Endothelial cell of umbilical vein (primary cell): Measurements from ENCODE around the gene BICRA. TPM values are rescaled to one million over a fixed set of nuclear protein-coding genes. Genes with fewer than 3 reads are reported as not detected.
A peak's percentile ranks its signal among the peaks of the same experiment; 100 is the strongest.

Source experiments
- BruUV-seq: library from RNA; stranded (reverse); fragments of 400-500 nt; replicated peaks from 2 replicates; lab custom pipeline; 2021; lab: Mats Ljungman, UMichigan
- CTCF ChIA-PET: fragments of 300-600, 350-600 bp; sonication (Branson Sonifier 250); formaldehyde crosslinking; loops from one replicate; lab custom pipeline; 2021; ENCODE audit warnings: antibody characterized with exemption, inconsistent platforms; lab: Charles Lee
- POLR2A ChIA-PET: fragments of 300-600, 350-600 bp; sonication (Branson Sonifier 250); formaldehyde crosslinking; loops from one replicate; lab custom pipeline; 2021; ENCODE audit warnings: antibody characterized with exemption, inconsistent platforms; lab: Charles Lee
- DNase-seq: peaks from one replicate; pipeline ENCODE4 v3.0.0-alpha.2; 2011; ENCODE audit warnings: low read depth, low spot score
- FAIRE-seq: peaks from 2 replicates; lab custom pipeline; 2011; peaks lifted over from hg19 to GRCh38; lab: Jason Lieb, UNC
- H2AFZ ChIP-seq: 2 replicates; pipeline ENCODE4 v1.6.0; 2012; ENCODE audit warnings: low read depth, low read length, control low read depth, inconsistent platforms
- H3K27ac ChIP-seq: 2 replicates; pipeline ENCODE4 v1.5.1; 2011; ENCODE audit warnings: low read depth, mild to moderate bottlenecking, control low read depth, low read length, moderate library complexity; ENCODE audit not compliant: insufficient read depth
- H3K27me3 ChIP-seq, 2 experiments: 2 replicates each; pipeline versions ENCODE4 v1.6.0 to v1.6.1; 2011; ENCODE audit warnings: low read length in 2 of 2, mixed read lengths in 1 of 2; ENCODE audit not compliant: control insufficient read depth in 2 of 2, insufficient read depth in 2 of 2
- H3K36me3 ChIP-seq, 2 experiments: 2 replicates in 1 of 2; 3 replicates in 1 of 2; pipeline ENCODE4 v1.5.1; 2011; ENCODE audit warnings: low read length in 2 of 2, mild to moderate bottlenecking in 1 of 2, moderate library complexity in 1 of 2; ENCODE audit not compliant: control insufficient read depth in 2 of 2, insufficient read depth in 2 of 2; ENCODE audit errors: extremely low read depth in 1 of 2
- H3K4me1 ChIP-seq: 3 replicates; pipeline ENCODE4 v1.5.1; 2011; ENCODE audit warnings: mild to moderate bottlenecking, low read length; ENCODE audit not compliant: control insufficient read depth, insufficient read depth; ENCODE audit errors: extremely low read depth
- H3K4me2 ChIP-seq: 2 replicates; pipeline ENCODE4 v1.6.1; 2011; ENCODE audit warnings: low read length, control low read depth, mixed read lengths; ENCODE audit not compliant: insufficient read depth
- H3K4me3 ChIP-seq, 3 experiments: fragments of 200-600 bp in 1 of 3; sonication (generic), shearing (Covaris generic) in 1 of 3; replicated peaks in 1 of 3; 2 replicates each; pipeline ENCODE4 v1.5.1; 2011 to 2016; ENCODE audit warnings: control low read depth in 3 of 3, low read length in 3 of 3, mild to moderate bottlenecking in 2 of 3, inconsistent platforms in 1 of 3, low read depth in 1 of 3, moderate library complexity in 1 of 3; ENCODE audit not compliant: insufficient read depth in 1 of 3
- H3K79me2 ChIP-seq: 2 replicates; pipeline ENCODE4 v1.6.0; 2012; ENCODE audit warnings: low read length, inconsistent platforms; ENCODE audit not compliant: control insufficient read depth, insufficient read depth
- H3K9ac ChIP-seq: replicated peaks from 2 replicates; pipeline ENCODE3; 2011; ENCODE audit warnings: low read length, control low read depth; ENCODE audit not compliant: insufficient read depth; ENCODE audit errors: extremely low read depth
- H3K9me1 ChIP-seq: replicated peaks from 3 replicates; pipeline ENCODE4 v1.6.0; 2011; ENCODE audit warnings: mild to moderate bottlenecking, low read length; ENCODE audit not compliant: control insufficient read depth, insufficient read depth; ENCODE audit errors: extremely low read depth
- H3K9me3 ChIP-seq: replicated peaks from 2 replicates; pipeline ENCODE4 v1.5.1; 2012; ENCODE audit warnings: low read length, inconsistent platforms; ENCODE audit not compliant: control insufficient read depth, insufficient read depth
- H4K20me1 ChIP-seq: replicated peaks from 2 replicates; pipeline ENCODE3; 2011; ENCODE audit warnings: mild to moderate bottlenecking, low read length; ENCODE audit not compliant: control insufficient read depth, insufficient read depth; ENCODE audit errors: extremely low read depth
- EZH2 ChIP-seq: IDR thresholded peaks from 2 replicates; pipeline ENCODE4 v1.6.1; 2012; ENCODE audit warnings: borderline replicate concordance, low read depth, mild to moderate bottlenecking, moderate library complexity, low read length, inconsistent platforms; ENCODE audit not compliant: severe bottlenecking
- FOS ChIP-seq: IDR thresholded peaks from 2 replicates; pipeline ENCODE4 v1.6.1; 2011; ENCODE audit warnings: mild to moderate bottlenecking, low read length, moderate library complexity, borderline replicate concordance; ENCODE audit not compliant: insufficient read depth
- GATA2 ChIP-seq: IDR thresholded peaks from 2 replicates; pipeline ENCODE4 v1.7.0; 2011; ENCODE audit warnings: low read depth, mild to moderate bottlenecking, moderate library complexity, mixed read lengths, low read length; ENCODE audit not compliant: insufficient read length, insufficient read depth
- JUN ChIP-seq: IDR thresholded peaks from 2 replicates; pipeline ENCODE4 v1.6.1; 2011; ENCODE audit warnings: borderline replicate concordance, low read depth; ENCODE audit not compliant: insufficient read length, insufficient read depth
- MYC ChIP-seq: IDR thresholded peaks from one replicate; pipeline ENCODE4 v1.6.1; 2011; ENCODE audit warnings: mild to moderate bottlenecking, low read depth, low read length
- POLR2A ChIP-seq: IDR thresholded peaks from 2 replicates; pipeline ENCODE4 v1.6.1; 2012; ENCODE audit warnings: low read depth, mild to moderate bottlenecking, control low read depth, low read length
- POLR2AphosphoS5 ChIP-seq: IDR thresholded peaks from 2 replicates; pipeline ENCODE4 v1.6.1; 2012; ENCODE audit warnings: low read depth, mild to moderate bottlenecking, control low read depth, low read length, moderate library complexity; ENCODE audit not compliant: insufficient read depth
- dilution Hi-C: fragments of 300-500 bp; cut with MboI; formaldehyde crosslinking; loops from one replicate; pipeline ENCODE4 v1.15.0; 2019; ENCODE audit warnings: low sequenced_read_pairs; ENCODE audit not compliant: extremely low pct_ligation_motif_present
- intact Hi-C: fragments of 100-400 bp; cut with micrococcal nuclease; formaldehyde crosslinking; loops from one replicate; pipeline ENCODE4 v1.10.0; 2022
- polyA plus RNA-seq, 4 experiments: library from polyadenylated mRNA; depleted of rRNA in 3 of 4; stranded (reverse) in 3 of 4; unstranded in 1 of 4; fragments of >200 nt; gene quantifications; 2 replicates each; pipeline versions ENCODE4 v1.2.1 to v1.2.3, GENCODE V29; 2011 to 2012; ENCODE audit warnings: missing spikeins in 1 of 4
- total RNA-seq: library from RNA; stranded (reverse); gene quantifications from 2 replicates; pipeline ENCODE4 v1.2.3, GENCODE V29; 2021
- TF ChIP-seq, protein P1 (sequence below), 2 donors: IDR thresholded peaks; 1 replicate in 1 of 2; 2 replicates in 1 of 2; pipeline ENCODE4 v1.5.1; 2011; ENCODE audit warnings: low read length in 2 of 2, mild to moderate bottlenecking in 2 of 2, moderate library complexity in 2 of 2, control low read depth in 1 of 2, inconsistent platforms in 1 of 2, low read depth in 1 of 2; ENCODE audit not compliant: insufficient read depth in 1 of 2; ENCODE audit errors: extremely low read depth in 1 of 2
- TF ChIP-seq, protein P2 (sequence below): IDR thresholded peaks from 2 replicates; pipeline ENCODE4 v1.6.1; 2011; ENCODE audit not compliant: insufficient read depth, insufficient read length

The BICRA gene
- total and polyA plus RNA-seq, 2 donors (not counting 3 experiments of a cell fraction or from before 2014, with no cell fraction given): 3.8 to 20.5 TPM

DNA sequence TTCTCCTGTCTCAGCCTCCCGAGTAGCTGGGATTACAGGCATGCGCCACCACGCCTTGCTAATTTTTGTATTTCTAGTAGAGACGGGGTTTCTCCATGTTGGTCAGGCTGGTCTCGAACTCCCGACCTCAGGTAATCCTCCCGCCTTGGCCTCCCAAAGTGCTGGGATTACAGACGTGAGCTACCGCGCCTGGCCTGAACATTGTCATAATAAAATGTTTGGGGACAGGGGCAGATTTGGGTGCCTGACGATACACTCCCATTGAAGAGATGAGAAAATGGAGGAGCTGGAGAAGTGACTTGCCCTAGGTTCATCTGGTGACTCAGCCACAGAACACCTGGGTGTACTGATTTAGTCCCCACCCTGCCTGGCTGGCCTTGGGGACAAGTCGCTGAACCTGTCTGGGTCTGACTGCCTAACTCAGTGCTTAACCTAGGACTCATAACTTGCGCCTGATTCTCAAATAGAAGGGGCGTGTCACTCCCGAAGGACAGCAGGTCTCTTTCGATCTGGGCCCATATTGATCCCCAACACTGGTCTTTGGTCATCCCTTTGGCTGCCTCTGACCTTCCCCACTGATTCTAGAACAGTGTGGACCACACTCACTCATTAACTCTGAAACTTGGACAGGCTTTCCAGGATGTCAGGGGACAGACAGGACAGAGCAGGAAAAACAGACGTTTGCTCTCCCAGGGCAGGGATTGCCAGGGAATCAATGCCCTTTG is 7.6 kb upstream of the BICRA start:
- Histone ChIP-seq H3K27ac (no peak overlapping the region), H3K4me3 (peak overlapping the region in 1 of 3 experiments; percentile 60), H3K9me1 (no peaks in the 10 kb centered on the region), H3K36me3 (no peaks in the 10 kb centered on the region), H3K9ac (no peak overlapping the region), H3K4me2 (peak overlapping the region; percentile 48), H3K9me3 (no peaks in the 10 kb centered on the region), H3K79me2 (no peaks in the 10 kb centered on the region), H3K4me1 (peaks cover 22% of the 10 kb centered on the region), H4K20me1 (no peaks in the 10 kb centered on the region), H3K27me3 (no peaks in the 10 kb centered on the region), H2AFZ (no peak overlapping the region)
- dilution Hi-C loops (no loop called here), intact Hi-C loops (no loop called here)
- ChIA-PET POLR2A (interaction anchor here (0.6 to 1.8 kb wide), 3 partner anchors 9 to 86 kb away, joined by 3 to 7 read pairs (median 6); partner anchors contain the start of gene NAPA), CTCF (interaction anchor here (1.3 to 3.8 kb wide), 4 partner anchors 18 to 164 kb away, joined by 3 to 20 read pairs (median 5); partner anchors contain the start of gene NAPA)
- no TSS peak for BruUV-seq
- TF ChIP-seq GATA2: no peak
- TF ChIP-seq POLR2AphosphoS5: no peak
- no peak for TF ChIP-seq FOS
- TF ChIP-seq JUN: no peak
- no peak for TF ChIP-seq POLR2A
- TF ChIP-seq MYC: no peak
- TF ChIP-seq, protein P1, sequence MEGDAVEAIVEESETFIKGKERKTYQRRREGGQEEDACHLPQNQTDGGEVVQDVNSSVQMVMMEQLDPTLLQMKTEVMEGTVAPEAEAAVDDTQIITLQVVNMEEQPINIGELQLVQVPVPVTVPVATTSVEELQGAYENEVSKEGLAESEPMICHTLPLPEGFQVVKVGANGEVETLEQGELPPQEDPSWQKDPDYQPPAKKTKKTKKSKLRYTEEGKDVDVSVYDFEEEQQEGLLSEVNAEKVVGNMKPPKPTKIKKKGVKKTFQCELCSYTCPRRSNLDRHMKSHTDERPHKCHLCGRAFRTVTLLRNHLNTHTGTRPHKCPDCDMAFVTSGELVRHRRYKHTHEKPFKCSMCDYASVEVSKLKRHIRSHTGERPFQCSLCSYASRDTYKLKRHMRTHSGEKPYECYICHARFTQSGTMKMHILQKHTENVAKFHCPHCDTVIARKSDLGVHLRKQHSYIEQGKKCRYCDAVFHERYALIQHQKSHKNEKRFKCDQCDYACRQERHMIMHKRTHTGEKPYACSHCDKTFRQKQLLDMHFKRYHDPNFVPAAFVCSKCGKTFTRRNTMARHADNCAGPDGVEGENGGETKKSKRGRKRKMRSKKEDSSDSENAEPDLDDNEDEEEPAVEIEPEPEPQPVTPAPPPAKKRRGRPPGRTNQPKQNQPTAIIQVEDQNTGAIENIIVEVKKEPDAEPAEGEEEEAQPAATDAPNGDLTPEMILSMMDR (IDR thresholded peaks at IDR 0.05; ENCODE audit: extremely low read depth in 1 of 2, insufficient read depth in 1 of 2, low read depth in 1 of 2, low read length in 2 of 2): no peak
- TF ChIP-seq, protein P2, sequence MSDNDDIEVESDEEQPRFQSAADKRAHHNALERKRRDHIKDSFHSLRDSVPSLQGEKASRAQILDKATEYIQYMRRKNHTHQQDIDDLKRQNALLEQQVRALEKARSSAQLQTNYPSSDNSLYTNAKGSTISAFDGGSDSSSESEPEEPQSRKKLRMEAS: no peak
- no peak for TF ChIP-seq EZH2
- FAIRE-seq (no peak), DNase-seq (no peak)
